HCT116 (cell line): ENCODE results near the gene MCF2L. TPM values are rescaled to one million over a fixed set of nuclear protein-coding genes. Genes with fewer than 3 reads are reported as not detected.
"Not testable (repeated sequence)": the region's sequence is repeated elsewhere in the genome, so short reads cannot be mapped to it uniquely, and the experiment has no call there.

Experiments used
- ATAC-seq: fragments of 200-7000 bp; cut with Tn5 transposase; 2 replicates; pipeline ENCODE4 v1.9.1; 2020; ENCODE audit warnings: mild to moderate bottlenecking, moderate library complexity
- BruUV-seq: library from RNA; stranded (reverse); fragments of 400-500 nt; replicated peaks from 2 replicates; lab custom pipeline; 2021; lab: Mats Ljungman, UMichigan
- CTCF ChIA-PET: fragments of 300-600 bp; sonication (Branson Sonifier 250); formaldehyde crosslinking; loops from one replicate; lab custom pipeline; 2021; ENCODE audit warnings: antibody characterized with exemption; lab: Charles Lee
- POLR2A ChIA-PET: fragments of 300-600, 350-600 bp; sonication (Branson Sonifier 250); formaldehyde crosslinking; loops from one replicate; lab custom pipeline; 2021; ENCODE audit warnings: antibody characterized with exemption; lab: Charles Lee
- RAD21 ChIA-PET, 2 experiments: fragments of 300-600 bp; sonication (Branson Sonifier 250); formaldehyde crosslinking; loops; one replicate each; lab custom pipeline; 2023; ENCODE audit warnings: low total read pairs in 2 of 2; ENCODE audit not compliant: uncharacterized antibody in 2 of 2, unreplicated experiment in 2 of 2, low non-redundant PET in 1 of 2; lab: Charles Lee
- DNase-seq: peaks from one replicate; pipeline ENCODE4 v3.0.0-alpha.2; 2010; ENCODE audit warnings: low read depth, low spot score
- H2AFZ ChIP-seq: fragments of 200-600 bp; shearing (Covaris generic), sonication (generic); 2 replicates; pipeline ENCODE4 v1.6.1; 2017; ENCODE audit warnings: low read depth, mixed run types, mixed read lengths, antibody characterized with exemption, low read length; ENCODE audit not compliant: poor library complexity, severe bottlenecking
- H3K27ac ChIP-seq: 2 replicates; pipeline ENCODE4 v1.5.1; 2012; ENCODE audit warnings: low read depth, low read length
- H3K27me3 ChIP-seq: fragments of 200-600 bp; sonication (generic); 2 replicates; pipeline ENCODE4 v1.6.1; 2016; ENCODE audit warnings: mixed run types, low read length, mixed read lengths; ENCODE audit not compliant: insufficient read depth
- H3K36me3 ChIP-seq, 2 experiments: fragments of 200-500 bp in 1 of 2; fragments of 200-600 bp in 1 of 2; sonication (Bioruptor generic) in 1 of 2; sonication (generic) in 1 of 2; 2 replicates each; pipeline versions ENCODE4 v1.5.1 to v1.6.1; 2014 to 2016; ENCODE audit warnings: low read length in 2 of 2, inconsistent platforms in 1 of 2, mixed read lengths in 1 of 2, mixed run types in 1 of 2; ENCODE audit not compliant: insufficient read depth in 2 of 2, control insufficient read depth in 1 of 2
- H3K4me1 ChIP-seq, 2 experiments: fragments of 200-600 bp in 1 of 2; sonication (generic) in 1 of 2; 2 replicates each; pipeline versions ENCODE4 v1.5.1 to v1.6.1; 2012 to 2017; ENCODE audit warnings: low read length in 2 of 2, inconsistent platforms in 1 of 2, mild to moderate bottlenecking in 1 of 2, mixed read lengths in 1 of 2, mixed run types in 1 of 2, moderate library complexity in 1 of 2; ENCODE audit not compliant: insufficient read depth in 2 of 2, control insufficient read depth in 1 of 2
- H3K4me2 ChIP-seq: fragments of 200-600 bp; sonication (generic); 2 replicates; pipeline ENCODE4 v1.6.1; 2017; ENCODE audit warnings: mixed run types, low read length, mixed read lengths
- H3K4me3 ChIP-seq, 2 experiments: fragments of 200-600 bp in 1 of 2; sonication (generic) in 1 of 2; replicated peaks in 1 of 2; 2 replicates each; pipeline ENCODE4 v1.5.1; 2011 to 2016; ENCODE audit warnings: low read length in 2 of 2, control low read depth in 1 of 2, low read depth in 1 of 2, mild to moderate bottlenecking in 1 of 2, mixed read lengths in 1 of 2, mixed run types in 1 of 2
- H3K79me2 ChIP-seq: fragments of 200-600 bp; sonication (generic); 2 replicates; pipeline ENCODE4 v1.6.1; 2017; ENCODE audit warnings: mild to moderate bottlenecking, mixed run types, low read length, moderate library complexity, mixed read lengths; ENCODE audit not compliant: insufficient read depth
- H3K9ac ChIP-seq: fragments of 200-600 bp; sonication (generic); 2 replicates; pipeline ENCODE4 v1.6.1; 2016; ENCODE audit warnings: low read length, mixed read lengths
- H3K9me2 ChIP-seq: fragments of 200-600 bp; sonication (generic), shearing (Covaris generic); 2 replicates; pipeline ENCODE4 v1.6.1; 2017; ENCODE audit warnings: mixed run types, mild to moderate bottlenecking, moderate library complexity; ENCODE audit not compliant: insufficient read depth
- H3K9me3 ChIP-seq, 2 experiments: fragments of 200-500 bp in 1 of 2; fragments of 200-600 bp in 1 of 2; sonication (Bioruptor generic) in 1 of 2; sonication (generic) in 1 of 2; 2 replicates each; pipeline ENCODE4 v1.6.1; 2014 to 2017; ENCODE audit warnings: low read length in 2 of 2, mixed read lengths in 2 of 2, inconsistent platforms in 1 of 2, low read depth in 1 of 2, mild to moderate bottlenecking in 1 of 2, mixed run types in 1 of 2, moderate library complexity in 1 of 2; ENCODE audit not compliant: control insufficient read depth in 1 of 2, insufficient read depth in 1 of 2
- H4K20me1 ChIP-seq: fragments of 200-600 bp; sonication (generic), shearing (Covaris generic); 2 replicates; pipeline ENCODE4 v1.6.1; 2017; ENCODE audit warnings: mixed run types, mild to moderate bottlenecking, moderate library complexity; ENCODE audit not compliant: insufficient read depth
- CEBPB ChIP-seq: IDR thresholded peaks from 2 replicates; pipeline ENCODE4 v1.6.1; 2012; ENCODE audit warnings: low read depth
- ELF1 ChIP-seq: IDR thresholded peaks from 2 replicates; pipeline ENCODE4 v1.6.1; 2012; ENCODE audit warnings: low read depth, borderline replicate concordance
- FOSL1 ChIP-seq: IDR thresholded peaks from 2 replicates; pipeline ENCODE4 v1.6.1; 2012; ENCODE audit warnings: low read depth
- JUND ChIP-seq: IDR thresholded peaks from 2 replicates; pipeline ENCODE4 v1.6.1; 2012
- POLR2A ChIP-seq: IDR thresholded peaks from 2 replicates; pipeline ENCODE4 v1.7.0; 2011; ENCODE audit warnings: borderline replicate concordance; ENCODE audit not compliant: insufficient read depth, insufficient read length; ENCODE audit errors: extremely low read depth
- SP1 ChIP-seq: IDR thresholded peaks from 2 replicates; pipeline ENCODE4 v1.6.1; 2012; ENCODE audit warnings: low read depth
- SRF ChIP-seq: IDR thresholded peaks from 2 replicates; pipeline ENCODE4 v1.6.1; 2012; ENCODE audit warnings: low read depth
- YY1 ChIP-seq: IDR thresholded peaks from 2 replicates; pipeline ENCODE4 v1.6.1; 2011; ENCODE audit warnings: low read length, low read depth, moderate library complexity, mild to moderate bottlenecking; ENCODE audit not compliant: insufficient replicate concordance; ENCODE audit errors: extremely low read depth
- ZFX ChIP-seq: fragments of 450-650 bp; IDR thresholded peaks from 2 replicates; pipeline ENCODE4 v1.6.1; 2017
- ZNF274 ChIP-seq: fragments of 200-500 bp; sonication (Bioruptor generic); IDR thresholded peaks from 2 replicates; pipeline ENCODE4 v1.6.1; 2014; ENCODE audit warnings: mild to moderate bottlenecking, low read depth, low read length, inconsistent platforms
- intact Hi-C: fragments of 100-400 bp; cut with micrococcal nuclease; formaldehyde crosslinking; loops from 2 replicates; pipeline ENCODE4 v1.10.0; 2022
- total RNA-seq: library from RNA; stranded (reverse); gene quantifications from one replicate; pipeline ENCODE4 v1.2.1, GENCODE V29; 2021; ENCODE audit not compliant: unreplicated experiment
- TF ChIP-seq, protein P1 (sequence below), 3 experiments: fragments of 200-600 bp in 1 of 3; sonication (generic) in 1 of 3; IDR thresholded peaks in 2 of 3; conservative IDR thresholded peaks in 1 of 3; 2 replicates each; pipeline ENCODE4 v1.5.1; 2012 to 2017; ENCODE audit warnings: low read depth in 2 of 3, low read length in 2 of 3, antibody characterized with exemption in 1 of 3, borderline replicate concordance in 1 of 3, control low read depth in 1 of 3, mild to moderate bottlenecking in 1 of 3, mixed read lengths in 1 of 3, mixed run types in 1 of 3, moderate library complexity in 1 of 3; ENCODE audit not compliant: insufficient read depth in 1 of 3
- TF ChIP-seq, protein P2 (sequence below): IDR thresholded peaks from 2 replicates; pipeline ENCODE4 v1.6.1; 2012

MCF2L gene
- total RNA-seq, 1 experiment from 2014 or later = 19.3 TPM

DNA sequence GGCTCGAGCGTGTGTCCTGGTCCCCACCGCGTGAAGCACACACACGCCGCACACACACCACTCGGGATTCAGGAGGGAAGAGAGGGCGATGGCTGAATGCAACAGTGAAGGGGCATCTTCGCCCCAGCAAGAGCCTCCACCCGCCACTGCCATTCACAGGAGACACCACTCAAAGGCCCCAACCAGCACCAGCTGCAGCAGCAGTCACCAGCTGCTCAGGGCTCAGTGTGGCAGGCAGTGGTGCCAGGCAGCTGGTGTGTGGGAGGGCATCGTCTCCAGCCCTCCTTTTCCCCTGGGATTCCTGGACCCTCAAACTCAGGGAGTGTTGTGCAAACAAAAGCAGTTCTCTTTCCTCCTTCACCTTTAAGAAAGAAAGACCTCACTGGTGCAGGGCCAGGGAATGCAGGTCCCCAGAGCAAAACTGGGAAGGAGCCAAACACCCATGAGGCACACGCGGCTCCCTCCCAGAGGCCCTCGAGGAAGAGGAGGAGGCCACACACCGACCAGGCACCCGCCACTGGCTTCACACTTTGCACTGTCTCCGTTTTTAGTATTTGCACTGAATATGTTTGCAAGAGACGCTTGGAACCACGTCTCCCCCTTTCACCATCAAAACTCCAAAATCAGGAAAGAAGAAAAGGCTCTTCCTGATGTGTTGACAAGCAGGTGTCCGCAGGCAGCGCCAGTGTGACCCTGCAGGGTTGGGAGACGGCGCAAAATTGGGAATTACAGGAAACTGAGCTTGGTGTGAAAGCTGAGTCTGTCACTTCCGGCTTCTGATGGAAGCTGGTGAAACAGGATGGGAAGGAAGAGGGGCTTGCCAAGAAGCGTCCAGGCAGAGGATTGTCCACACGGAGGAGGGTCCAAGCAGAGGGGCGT, 110.1 kb downstream of the MCF2L start:
- no peaks in the 10 kb centered on the region for H3K36me3 ChIP-seq
- POLR2A ChIA-PET = no interaction called here
- no peak overlapping the region for H2AFZ ChIP-seq
- BruUV-seq = no TSS peak
- no peak overlapping the region for H3K4me3 ChIP-seq
- ATAC-seq = no peak
- H3K9ac ChIP-seq = no peak overlapping the region
- CTCF ChIA-PET = no interaction called here
- H3K9me3 ChIP-seq = no peaks in the 10 kb centered on the region
- peaks cover 7 to 10% of the 10 kb centered on the region in 2 experiments; a peak in 3 of 4 replicates for H3K4me1 ChIP-seq
- H4K20me1 ChIP-seq = no peaks in the 10 kb centered on the region
- no peaks in the 10 kb centered on the region for H3K79me2 ChIP-seq
- no peak overlapping the region for H3K4me2 ChIP-seq
- RAD21 ChIA-PET = no interaction called here
- H3K9me2 ChIP-seq = no peaks in the 10 kb centered on the region
- TF ChIP-seq, protein P1, sequence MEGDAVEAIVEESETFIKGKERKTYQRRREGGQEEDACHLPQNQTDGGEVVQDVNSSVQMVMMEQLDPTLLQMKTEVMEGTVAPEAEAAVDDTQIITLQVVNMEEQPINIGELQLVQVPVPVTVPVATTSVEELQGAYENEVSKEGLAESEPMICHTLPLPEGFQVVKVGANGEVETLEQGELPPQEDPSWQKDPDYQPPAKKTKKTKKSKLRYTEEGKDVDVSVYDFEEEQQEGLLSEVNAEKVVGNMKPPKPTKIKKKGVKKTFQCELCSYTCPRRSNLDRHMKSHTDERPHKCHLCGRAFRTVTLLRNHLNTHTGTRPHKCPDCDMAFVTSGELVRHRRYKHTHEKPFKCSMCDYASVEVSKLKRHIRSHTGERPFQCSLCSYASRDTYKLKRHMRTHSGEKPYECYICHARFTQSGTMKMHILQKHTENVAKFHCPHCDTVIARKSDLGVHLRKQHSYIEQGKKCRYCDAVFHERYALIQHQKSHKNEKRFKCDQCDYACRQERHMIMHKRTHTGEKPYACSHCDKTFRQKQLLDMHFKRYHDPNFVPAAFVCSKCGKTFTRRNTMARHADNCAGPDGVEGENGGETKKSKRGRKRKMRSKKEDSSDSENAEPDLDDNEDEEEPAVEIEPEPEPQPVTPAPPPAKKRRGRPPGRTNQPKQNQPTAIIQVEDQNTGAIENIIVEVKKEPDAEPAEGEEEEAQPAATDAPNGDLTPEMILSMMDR (IDR thresholded peaks at IDR 0.05 in 2 of 3, conservative IDR thresholded peaks at IDR 0.05 in 1 of 3; ENCODE audit: borderline replicate concordance in 1 of 3, insufficient read depth in 1 of 3, low read depth in 2 of 3, low read length in 2 of 3) = no peak
- TF ChIP-seq ELF1 = no peak
- no peak for TF ChIP-seq POLR2A
- no peak for TF ChIP-seq SP1
- no peak for TF ChIP-seq SRF
- TF ChIP-seq YY1 = no peak
- TF ChIP-seq, protein P2, sequence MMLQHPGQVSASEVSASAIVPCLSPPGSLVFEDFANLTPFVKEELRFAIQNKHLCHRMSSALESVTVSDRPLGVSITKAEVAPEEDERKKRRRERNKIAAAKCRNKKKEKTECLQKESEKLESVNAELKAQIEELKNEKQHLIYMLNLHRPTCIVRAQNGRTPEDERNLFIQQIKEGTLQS = no peak
- TF ChIP-seq ZNF274 = no peak
- TF ChIP-seq CEBPB = no peak
- no peak for TF ChIP-seq JUND
- TF ChIP-seq ZFX = no peak
- TF ChIP-seq FOSL1 = no peak
- intact Hi-C loops = no loop called here
- DNase-seq = no peak
- H3K27me3 ChIP-seq = no peaks in the 10 kb centered on the region
- H3K27ac ChIP-seq = no peak overlapping the region

DNA sequence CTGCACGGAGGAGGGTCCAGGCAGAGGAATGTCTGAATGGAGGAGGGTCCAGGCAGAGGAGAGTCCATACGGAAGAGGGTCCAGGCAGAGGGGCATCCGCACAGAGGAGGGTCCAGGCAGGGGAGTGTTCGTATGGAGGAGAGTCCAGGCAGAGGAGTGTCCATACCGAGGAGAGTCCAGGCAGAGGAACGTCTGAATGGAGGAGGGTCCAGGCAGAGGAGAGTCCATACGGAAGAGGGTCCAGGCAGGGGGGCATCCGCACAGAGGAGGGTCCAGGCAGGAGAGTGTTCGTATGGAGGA, 110.7 kb downstream of the MCF2L start:
- H3K27me3 ChIP-seq, H3K9me3 ChIP-seq, H3K27ac ChIP-seq, CTCF ChIA-PET, ATAC-seq, H3K4me3 ChIP-seq, H3K36me3 ChIP-seq, RAD21 ChIA-PET, H2AFZ ChIP-seq, BruUV-seq, H3K9ac ChIP-seq, H4K20me1 ChIP-seq, H3K4me2 ChIP-seq, DNase-seq, H3K9me2 ChIP-seq, POLR2A ChIA-PET, H3K79me2 ChIP-seq: not testable (repeated sequence)
- H3K4me1 ChIP-seq = peaks cover 7 to 11% of the 10 kb centered on the region in 2 experiments; a peak in 3 of 4 replicates
- intact Hi-C loops = loop anchor here (10.0 kb wide), 1 partner anchor 75 kb away; the partner anchor contains the start of gene PROZ
